HG03354 (cell line): ENCODE measurements around the gene OSGIN1.

Experiments used
- ATAC-seq: cut with Tn5 transposase; IDR thresholded peaks from one replicate; pipeline ENCODE4 v1.9.1; 2021; ENCODE audit warnings: mild to moderate bottlenecking; ENCODE audit not compliant: unreplicated experiment, poor library complexity, severe bottlenecking

OSGIN1 gene

DNA sequence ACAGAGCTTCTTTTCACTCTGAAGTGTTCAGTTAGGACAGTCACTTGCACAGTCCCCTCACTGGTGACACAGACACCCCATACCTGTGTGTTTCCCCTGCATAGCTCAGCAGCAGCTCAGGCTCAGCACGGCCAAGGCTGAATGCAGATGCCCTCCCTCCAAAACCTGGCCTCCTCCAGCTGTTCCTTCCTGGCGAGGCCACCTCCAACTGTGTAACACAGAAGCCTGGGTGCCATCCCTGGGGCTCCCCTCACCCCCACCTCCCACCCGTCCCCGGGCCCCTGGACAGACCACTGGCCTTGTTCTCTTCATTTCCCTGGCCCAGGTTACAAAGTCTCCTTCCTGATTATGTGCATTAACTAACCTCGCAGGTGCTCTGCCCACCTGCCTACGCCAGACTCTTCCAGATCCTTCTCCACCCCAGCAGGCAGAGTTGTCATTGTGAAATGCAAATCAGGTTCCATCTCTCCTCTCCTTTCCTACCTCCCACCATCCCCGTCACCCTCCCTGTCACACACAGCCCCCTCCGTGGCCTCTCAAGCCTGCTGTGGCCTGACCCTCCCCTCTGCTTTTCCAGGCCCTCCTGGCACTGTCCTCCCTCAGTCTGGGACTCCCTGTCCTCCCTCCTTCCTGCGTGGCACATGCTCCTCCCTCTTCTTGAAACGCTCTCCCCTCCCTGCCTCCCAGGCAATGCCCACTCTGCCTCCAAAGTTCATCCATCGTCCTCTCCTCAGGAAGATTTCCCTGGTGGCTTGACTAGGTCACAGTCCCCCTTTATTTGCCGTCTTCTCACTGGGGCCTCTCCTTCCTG lies 27.7 kb upstream of the OSGIN1 start:
- ATAC-seq, result no peak

DNA sequence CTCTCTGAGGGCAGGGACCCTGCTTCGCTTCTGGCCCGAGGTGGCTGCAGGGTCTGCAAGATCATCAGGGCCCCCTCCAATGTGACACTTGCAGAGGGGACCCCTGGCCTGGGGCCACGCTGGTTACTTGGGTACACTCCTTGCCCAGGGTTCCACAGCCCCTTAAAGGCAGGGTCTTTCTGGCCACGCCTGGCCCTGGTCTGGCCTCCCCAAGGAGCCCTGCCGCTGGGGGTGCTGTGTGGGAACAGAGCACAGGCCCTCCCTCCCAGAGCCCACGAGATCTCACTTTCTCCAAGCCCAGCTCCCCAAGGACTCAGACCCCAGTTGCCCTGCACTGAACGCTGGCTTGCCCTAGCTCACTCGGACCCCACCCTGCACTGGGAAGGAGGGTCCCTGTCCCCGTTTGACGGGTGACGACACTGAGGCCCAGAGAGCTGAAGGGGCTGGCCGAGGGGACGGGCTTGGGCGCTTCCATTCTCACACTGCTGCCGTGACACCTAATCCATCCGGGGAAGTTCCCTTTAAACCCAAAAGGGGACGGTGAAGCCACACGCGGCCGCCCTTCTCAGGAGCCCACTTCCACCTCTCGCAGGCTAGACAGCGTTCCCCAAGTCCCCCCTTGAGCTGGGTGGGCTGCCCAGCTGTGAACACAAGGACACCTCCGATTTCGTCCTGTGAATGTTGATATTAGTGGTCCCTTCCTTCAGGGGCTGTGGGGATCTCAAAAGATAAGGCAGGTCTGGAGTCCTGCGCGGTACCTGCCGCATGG lies 26.9 kb upstream of the OSGIN1 start:
- ATAC-seq, result peak; percentile 17

DNA sequence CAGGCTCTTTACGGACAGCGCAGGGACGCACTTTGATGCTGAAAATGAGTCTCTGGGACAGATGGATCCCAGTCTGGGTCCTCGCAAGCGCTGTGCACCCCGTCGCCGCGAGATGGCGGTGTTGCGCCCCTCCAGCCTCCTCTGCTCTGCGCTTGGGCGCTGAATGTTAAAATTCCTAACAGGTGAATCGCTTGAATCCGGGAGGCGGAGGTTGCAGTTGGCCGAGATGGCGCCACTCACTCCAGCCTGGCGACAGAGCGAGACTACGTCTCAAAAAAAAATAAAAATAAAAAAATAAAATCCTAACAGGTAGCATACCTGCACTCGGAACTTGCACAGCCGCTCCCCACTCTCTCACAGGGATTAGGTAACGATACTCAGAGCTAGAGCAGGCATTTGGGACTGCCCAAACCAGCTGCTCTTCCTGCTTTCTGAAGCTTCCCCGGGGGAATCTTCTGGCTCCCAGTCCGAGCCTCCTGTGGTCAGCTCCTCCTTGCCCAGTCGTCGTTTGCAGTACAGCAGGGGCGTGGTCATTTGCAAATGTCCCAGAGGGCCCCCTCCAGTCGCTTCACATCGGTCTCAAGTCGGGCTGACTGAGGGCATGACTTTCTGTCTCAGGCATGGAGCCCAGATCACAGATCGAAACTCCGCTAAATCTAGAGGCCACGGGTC lies 26.2 kb upstream of the OSGIN1 start:
- ATAC-seq, result peak; percentile 83

DNA sequence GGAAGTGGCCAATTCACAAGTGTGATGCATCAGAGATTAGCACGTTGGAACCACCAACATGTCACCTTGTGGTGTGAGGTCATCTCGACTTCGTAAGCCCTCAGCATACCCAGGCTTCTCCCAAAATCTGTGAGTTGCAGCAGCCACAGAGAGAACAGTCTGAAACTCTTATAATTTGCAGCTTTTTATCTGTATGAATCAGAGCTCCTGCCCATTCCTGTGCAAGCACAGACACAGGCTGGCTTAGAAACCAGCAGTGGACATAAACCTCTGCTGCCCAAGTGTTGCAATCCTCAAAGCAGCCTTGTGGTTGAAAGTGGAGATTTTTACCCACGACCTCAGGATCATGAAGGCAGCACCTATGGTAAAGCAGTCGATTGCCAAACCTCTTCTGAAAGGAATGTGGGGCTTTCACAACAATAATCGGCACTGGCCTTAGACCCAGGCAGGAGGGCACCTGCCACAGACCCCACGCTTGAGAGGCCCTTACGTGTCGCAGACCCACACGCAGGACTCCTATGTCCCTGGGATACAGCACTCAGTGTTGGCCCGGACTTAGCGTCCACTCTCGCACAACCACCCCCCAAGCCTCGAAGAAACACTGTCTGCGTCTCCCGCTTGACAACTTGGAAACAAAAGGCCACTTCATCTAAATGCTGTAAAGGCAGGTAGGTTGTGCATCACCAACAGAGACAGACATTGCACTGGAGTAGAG lies 24.5 kb upstream of the OSGIN1 start:
- ATAC-seq, result no peak

- ATAC-seq, result no peak
Observed at GRCh38 chr16:83929811-83930555, 23.1 kb upstream of the OSGIN1 start.

DNA sequence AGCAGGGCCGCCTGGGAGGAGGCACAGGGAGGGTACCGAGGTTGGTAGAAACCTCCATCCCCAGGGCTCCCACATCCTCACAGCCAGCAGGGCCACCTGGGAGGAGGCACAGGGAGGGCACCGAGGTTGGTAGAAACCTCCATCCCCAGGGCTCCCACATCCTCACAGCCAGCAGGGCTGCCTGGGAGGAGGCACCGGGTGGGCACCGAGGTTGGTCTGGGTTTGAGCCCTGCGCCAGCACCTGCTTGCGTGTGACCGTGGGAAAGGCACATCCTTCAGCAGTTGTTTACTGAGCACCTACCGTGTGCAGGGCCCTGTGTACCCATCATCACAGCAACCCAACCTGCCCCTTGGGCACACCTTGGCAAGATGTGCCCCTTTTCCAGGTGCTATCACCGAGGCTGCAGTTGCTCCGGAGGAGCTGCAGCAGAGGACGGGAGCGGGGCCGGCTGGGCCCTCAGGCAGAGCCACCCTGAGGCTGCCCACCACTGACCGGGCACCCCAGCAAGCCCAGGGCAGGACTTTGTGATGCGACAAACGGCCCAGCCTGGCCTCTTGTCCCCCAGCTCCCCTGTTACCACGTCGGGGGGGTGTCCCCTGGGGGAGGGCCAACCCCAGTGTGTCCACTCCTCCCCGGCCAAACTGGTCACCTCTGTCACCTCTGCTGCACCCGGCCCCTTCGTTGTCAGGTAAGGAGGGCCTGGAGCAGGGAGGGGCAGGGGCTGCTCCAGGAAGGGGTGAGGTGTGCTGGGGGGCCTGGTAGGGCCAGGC lies 22.1 kb upstream of the OSGIN1 start:
- ATAC-seq, result no peak

GRCh38 chr16:83931556-83931955 lies 21.5 kb upstream of the OSGIN1 start:
- no peak for ATAC-seq

DNA sequence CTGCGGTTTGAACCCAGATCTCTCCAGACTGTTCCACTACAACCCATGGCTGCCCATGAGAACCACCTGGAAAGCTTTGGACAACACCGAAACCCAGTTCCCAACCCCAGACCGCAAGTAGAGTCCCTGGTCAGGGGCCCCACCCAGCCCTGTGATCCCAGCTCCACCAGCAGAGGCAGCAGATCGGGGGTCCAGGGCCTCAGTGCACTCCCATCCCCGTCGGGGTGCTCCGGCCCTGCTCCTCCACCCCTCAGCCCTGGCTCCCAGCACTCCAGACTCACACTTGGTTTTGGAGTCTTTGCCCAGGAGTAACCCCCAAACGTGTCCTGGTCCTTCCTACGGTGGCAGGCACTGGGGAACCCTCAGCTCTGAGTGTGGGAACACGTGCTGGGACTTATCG lies 20.7 kb upstream of the OSGIN1 start:
- no peak for ATAC-seq

- no peak for ATAC-seq
Observed at GRCh38 chr16:83932955-83933673, 19.9 kb upstream of the OSGIN1 start.

GRCh38 chr16:83933885-83934683 lies 19.0 kb upstream of the OSGIN1 start:
- no peak for ATAC-seq

DNA sequence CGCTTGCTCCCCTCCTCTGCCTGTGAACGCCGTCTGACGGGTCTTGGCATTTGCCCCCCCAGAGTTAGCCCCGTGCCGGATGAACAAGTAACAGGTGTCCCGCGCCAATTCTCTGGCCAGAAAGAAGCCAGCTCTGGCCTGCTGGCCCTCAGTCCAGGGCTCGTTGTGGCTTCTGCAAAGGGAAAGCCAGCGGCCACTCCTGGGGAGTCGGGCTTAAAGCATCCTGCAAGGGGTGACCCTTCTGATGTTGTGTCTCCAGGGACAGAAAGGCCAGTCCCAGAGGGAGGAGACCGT lies 18.4 kb upstream of the OSGIN1 start:
- no peak for ATAC-seq

DNA sequence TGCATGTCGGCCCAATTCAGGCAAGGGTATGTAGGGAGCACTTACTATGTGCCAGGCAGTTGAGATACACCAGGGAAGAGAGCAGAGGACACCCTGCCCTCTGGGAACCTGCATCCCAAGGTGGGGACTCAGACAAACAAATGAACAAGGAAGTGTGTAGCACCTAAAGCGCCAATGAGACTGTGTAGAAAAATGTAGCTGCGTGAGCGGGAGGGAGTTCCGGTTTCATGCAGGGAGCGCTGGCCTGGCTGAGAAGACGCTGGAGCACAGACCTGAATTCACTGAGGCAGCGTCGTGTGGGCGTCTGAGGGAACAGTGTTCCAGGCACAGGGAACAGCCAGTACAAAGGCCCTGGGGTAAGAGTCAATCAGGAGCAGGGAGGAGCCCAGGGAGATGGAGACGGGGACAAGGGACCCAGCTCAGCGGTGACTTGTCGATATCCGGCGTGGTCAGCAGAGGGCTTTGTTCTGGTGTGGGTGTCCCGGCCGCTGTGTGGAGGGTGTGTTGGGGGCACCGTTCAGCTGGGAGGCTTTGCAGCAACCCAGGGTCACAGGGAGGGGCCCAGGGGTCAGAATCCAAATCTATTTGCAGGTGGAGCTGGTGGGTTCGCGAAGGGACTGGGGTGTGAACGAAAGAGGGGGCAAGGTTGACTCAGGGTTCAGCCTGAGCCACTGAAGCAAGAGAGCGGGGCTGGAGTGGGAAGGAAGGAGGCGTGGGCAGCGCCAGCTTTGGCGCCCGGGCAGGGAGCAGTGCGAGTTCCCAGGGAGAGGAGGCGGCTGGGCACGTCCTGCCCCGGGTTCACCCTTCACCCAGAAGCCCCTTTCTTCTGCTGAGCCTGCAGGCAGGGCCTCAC lies 17.8 kb upstream of the OSGIN1 start:
- ATAC-seq, result no peak

DNA sequence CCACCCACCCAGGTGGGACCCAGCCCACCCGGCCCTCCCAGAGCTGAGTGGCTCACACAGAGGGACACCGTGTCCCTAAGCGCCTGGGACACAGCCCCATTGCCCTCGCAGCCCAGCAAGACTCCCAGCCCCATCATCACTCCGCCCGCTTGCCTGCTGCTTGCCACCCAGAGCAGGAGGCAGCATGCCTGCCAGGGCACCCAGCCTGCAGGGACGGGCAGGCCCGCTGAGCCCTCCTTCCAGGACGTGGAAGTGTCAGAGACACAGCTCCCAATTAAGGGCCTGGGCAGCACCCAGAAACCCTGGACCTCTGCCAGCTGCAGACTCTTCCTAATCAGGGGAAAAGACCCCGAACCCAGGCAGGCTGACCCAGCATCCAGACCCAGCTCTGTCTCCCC lies 17.2 kb upstream of the OSGIN1 start:
- ATAC-seq, result no peak

DNA sequence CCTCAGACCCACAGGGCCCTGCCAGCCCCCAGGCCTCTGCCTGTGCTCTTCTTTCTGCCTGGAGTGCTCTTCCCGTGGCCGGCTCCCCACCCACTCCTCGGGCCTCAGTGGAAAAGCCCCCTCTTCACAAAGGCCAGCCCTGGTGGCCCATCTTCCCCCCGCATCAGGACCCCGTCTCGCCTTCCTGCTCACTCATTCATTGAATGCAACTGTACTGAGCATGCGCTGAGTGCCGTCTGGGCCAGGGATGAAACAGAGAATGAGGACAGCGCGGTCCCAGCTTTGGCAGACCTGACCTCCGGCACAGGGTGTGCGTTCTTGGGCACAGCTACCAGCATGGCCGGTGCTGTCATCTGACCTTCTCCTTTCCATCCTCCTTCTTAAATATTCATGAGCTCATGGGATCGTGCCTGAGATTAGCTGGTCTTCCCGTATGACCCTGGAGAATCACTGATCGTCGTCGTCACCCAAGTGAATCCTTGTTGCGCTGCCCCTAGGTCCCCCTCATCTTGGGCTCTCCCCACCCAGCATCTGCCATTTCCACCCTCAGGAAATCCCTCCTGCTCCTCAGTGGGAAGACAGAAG lies 16.4 kb upstream of the OSGIN1 start:
- no peak for ATAC-seq

DNA sequence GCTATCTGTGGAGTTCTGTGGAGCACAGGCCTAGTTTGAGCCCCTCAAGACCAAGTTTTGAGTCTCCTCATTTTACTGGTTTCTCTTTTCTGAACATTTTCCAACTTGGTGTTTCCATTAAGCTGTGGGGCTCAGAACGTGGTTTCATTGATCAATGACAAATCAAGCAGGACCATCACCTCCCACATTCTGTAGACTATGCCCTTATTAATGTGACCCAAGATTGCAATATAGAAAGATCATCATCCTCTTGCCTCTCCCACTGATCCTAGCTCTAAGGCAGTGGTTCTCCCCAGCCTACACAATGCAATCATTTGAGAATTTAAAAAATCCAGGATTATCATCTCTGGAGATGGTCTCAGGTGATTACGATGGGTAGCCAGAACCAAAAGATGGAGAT lies 15.8 kb upstream of the OSGIN1 start:
- ATAC-seq, result no peak
